HFF-Myc (cell line): ENCODE results near the gene CEP55.
"Not testable (repeated sequence)": the region's sequence is repeated elsewhere in the genome, so short reads cannot be mapped to it uniquely, and the experiment has no call there.

ENCODE experiments used
- DNase-seq: peaks from one replicate; pipeline ENCODE4 v3.0.0-alpha.2; 2011; ENCODE audit warnings: low read depth; ENCODE audit errors: extremely low read depth
- H3K4me3 ChIP-seq: replicated peaks from 2 replicates; pipeline ENCODE4 v1.5.1; 2011; ENCODE audit warnings: low read depth, mild to moderate bottlenecking, control low read depth, low read length
- CTCF ChIP-seq: IDR thresholded peaks from 2 replicates; pipeline ENCODE4 v1.5.1; 2012; ENCODE audit warnings: mild to moderate bottlenecking, low read depth, low read length, control low read depth; ENCODE audit errors: missing control alignments

The CEP55 gene

GRCh38 chr10:93462371-93462770, 34.0 kb upstream of the CEP55 start:
- no peak overlapping the region for H3K4me3 ChIP-seq
- no peak for DNase-seq
- no peak for TF ChIP-seq CTCF

GRCh38 chr10:93462881-93463280, 33.5 kb upstream of the CEP55 start:
- no peak for TF ChIP-seq CTCF
- DNase-seq = no peak
- no peak overlapping the region for H3K4me3 ChIP-seq

GRCh38 chr10:93463723-93464476, 32.5 kb upstream of the CEP55 start:
- DNase-seq = no peak
- no peak for TF ChIP-seq CTCF
- no peak overlapping the region for H3K4me3 ChIP-seq

GRCh38 chr10:93464776-93465388, 31.5 kb upstream of the CEP55 start:
- TF ChIP-seq CTCF = no peak
- no peak for DNase-seq
- H3K4me3 ChIP-seq = no peak overlapping the region

- peak; percentile 95 for DNase-seq
- no peak overlapping the region for H3K4me3 ChIP-seq
- TF ChIP-seq CTCF = no peak
These were observed 30.4 kb upstream of the CEP55 start for GRCh38 chr10:93465806-93466675.

- H3K4me3 ChIP-seq, DNase-seq: not testable (repeated sequence)
These were observed 28.8 kb upstream of the CEP55 start for GRCh38 chr10:93467635-93468034.
